ENCODE measurements around the gene FCN3. TPM values are rescaled to one million over a fixed set of nuclear protein-coding genes. Genes with fewer than 3 reads are reported as not detected.

Gene FCN3
- total RNA-seq, 1 donor from 2014 or later, result 1,125 TPM

- no peak for DNase-seq
- H3K4me3 ChIP-seq, result no peak overlapping the region
- H3K9me3 ChIP-seq, result no peaks in the 10 kb centered on the region
- no peak for ATAC-seq
- H3K27ac ChIP-seq, result no peak overlapping the region
- H3K27me3 ChIP-seq (ENCODE audit: low read depth), result no peaks in the 10 kb centered on the region
- intact Hi-C loops (cut with DNase I), result no loop called here
- H3K4me1 ChIP-seq, result peaks cover 11% of the 10 kb centered on the region
- no peak for TF ChIP-seq CTCF (IDR thresholded peaks at IDR 0.05)
- peaks cover 91% of the 10 kb centered on the region for H3K36me3 ChIP-seq
Measured at GRCh38 chr1:27330786-27331185, 43.8 kb downstream of the FCN3 start.

- intact Hi-C loops (cut with DNase I), result no loop called here
- Histone ChIP-seq H3K27me3 (ENCODE audit: low read depth) (no peaks in the 10 kb centered on the region), H3K27ac (no peak overlapping the region), H3K9me3 (no peaks in the 10 kb centered on the region), H3K4me1 (peaks cover 22% of the 10 kb centered on the region), H3K36me3 (peaks cover 78% of the 10 kb centered on the region), H3K4me3 (no peak overlapping the region)
- DNase-seq (no peak), ATAC-seq (no peak)
- TF ChIP-seq CTCF (IDR thresholded peaks at IDR 0.05), result no peak
Measured at GRCh38 chr1:27327964-27328363, 46.7 kb downstream of the FCN3 start.

- intact Hi-C loops (cut with DNase I), result no loop called here
- no peak for ATAC-seq
- Histone ChIP-seq H3K27ac (no peak overlapping the region), H3K4me3 (no peak overlapping the region), H3K9me3 (no peaks in the 10 kb centered on the region), H3K4me1 (peaks cover 27% of the 10 kb centered on the region), H3K36me3 (peaks cover 52% of the 10 kb centered on the region), H3K27me3 (ENCODE audit: low read depth) (no peaks in the 10 kb centered on the region)
- TF ChIP-seq CTCF (IDR thresholded peaks at IDR 0.05), result no peak
- DNase-seq, result no peak
Measured at GRCh38 chr1:27325286-27325685, 49.3 kb downstream of the FCN3 start.

- intact Hi-C loops (cut with DNase I), result no loop called here
- no peak for TF ChIP-seq CTCF (IDR thresholded peaks at IDR 0.05)
- peaks cover 4% of the 10 kb centered on the region for H3K27me3 ChIP-seq (ENCODE audit: low read depth)
- H3K9me3 ChIP-seq, result no peaks in the 10 kb centered on the region
- ATAC-seq (no peak), DNase-seq (no peak)
- H3K36me3 ChIP-seq, result peaks cover 35% of the 10 kb centered on the region
- H3K4me3 ChIP-seq, result peak overlapping the region; percentile 91
- peak overlapping the region; percentile 92 for H3K27ac ChIP-seq
- H3K4me1 ChIP-seq, result peaks cover 22% of the 10 kb centered on the region
Measured at GRCh38 chr1:27322569-27323240, 51.9 kb downstream of the FCN3 start.

GRCh38 chr1:27321813-27322568, 52.6 kb downstream of the FCN3 start, which contains the start of gene TMEM222:
TMEM222 (plus strand) TSS chr1:27322163; CDS start chr1:27322198, 35 bp downstream.
- TF ChIP-seq CTCF (IDR thresholded peaks at IDR 0.05), result peak; percentile 29
- peak within 1 kb of the TSS; percentile 92 for H3K27ac ChIP-seq
- peak within 1 kb of the TSS; percentile 91 for H3K4me3 ChIP-seq
- H3K9me3 ChIP-seq, result no peaks in the 10 kb centered on the region
- H3K4me1 ChIP-seq, result peaks cover 22% of the 10 kb centered on the region
- peak; percentile 99 for DNase-seq
- H3K27me3 ChIP-seq (ENCODE audit: low read depth), result peaks cover 4% of the 10 kb centered on the region
- ATAC-seq, result peak; percentile 99 to 100
- intact Hi-C loops (cut with DNase I), result no loop called here
- H3K36me3 ChIP-seq, result peaks cover 28% of the 10 kb centered on the region

Other genes with a start within 250 kb of the FCN3 start
- gene SLC9A1, start 219.7 kb downstream of the FCN3 start, total RNA-seq, result 57.7 TPM
- gene WDTC1, start 140.2 kb downstream of the FCN3 start, total RNA-seq, result 45.7 TPM
- gene TMEM222, start 52.7 kb downstream of the FCN3 start, total RNA-seq, result 30.2 TPM
- 29.3 TPM for gene SYTL1, start 32.8 kb downstream of the FCN3 start, total RNA-seq
- 117 TPM for gene MAP3K6, start 7.9 kb downstream of the FCN3 start, total RNA-seq
- gene CD164L2, start 8.5 kb upstream of the FCN3 start, total RNA-seq, result 6.8 TPM
- 0.18 TPM for gene GPR3, start 17.8 kb upstream of the FCN3 start, total RNA-seq
- gene WASF2, start 115.3 kb upstream of the FCN3 start, total RNA-seq, result 159 TPM
- 23.7 TPM for gene AHDC1, start 229.3 kb upstream of the FCN3 start, total RNA-seq